GM10248 (cell line): ENCODE results near the gene TMEM273.

Experiments used
- CTCF ChIA-PET: fragments of 300-600 bp; sonication (Branson Sonifier 250); formaldehyde crosslinking; extraction: SDS; loops from one replicate; lab custom pipeline; 2021; ENCODE audit warnings: antibody characterized with exemption; lab: Yijun Ruan, JAX
- POLR2A ChIA-PET: fragments of 350-650 bp; sonication (Branson Sonifier 250); formaldehyde crosslinking; extraction: SDS; loops from one replicate; lab custom pipeline; 2020; ENCODE audit warnings: antibody characterized with exemption; lab: Yijun Ruan, JAX
- DNase-seq: peaks from one replicate; pipeline ENCODE4 v3.0.0; 2012; ENCODE audit errors: extremely low spot score
- CTCF ChIP-seq: IDR thresholded peaks from 2 replicates; pipeline ENCODE4 v1.5.1; 2012; ENCODE audit warnings: mild to moderate bottlenecking, low read depth; ENCODE audit errors: extremely low read depth, missing control alignments, control extremely low read depth

The TMEM273 gene

GRCh38 chr10:49187950-49188761 is at the start of gene TMEM273:
TMEM273 (minus strand) TSS chr10:49188391; CDS start chr10:49188336, 55 bp downstream.
- DNase-seq: peak; percentile 72
- TF ChIP-seq CTCF: no peak
- CTCF ChIA-PET: interaction anchor here (0.8 to 2.6 kb wide), 3 partner anchors 10 to 332 kb away, joined by 3 to 17 read pairs (median 4); no protein-coding TSS in a partner anchor
- POLR2A ChIA-PET: interaction anchor here (0.5 kb wide), 1 partner anchor 377 kb away, joined by 3 read pairs; no protein-coding TSS in a partner anchor

- CTCF ChIA-PET: no interaction called here
- no peak for TF ChIP-seq CTCF
- POLR2A ChIA-PET: no interaction called here
- DNase-seq: no peak
Measured at GRCh38 chr10:49237985-49238384, 49.8 kb upstream of the TMEM273 start.

- POLR2A ChIA-PET: no interaction called here
- CTCF ChIA-PET: interaction anchor here (1.8 kb wide), 1 partner anchor 8 kb away, joined by 5 read pairs; no protein-coding TSS in a partner anchor
- no peak for DNase-seq
- no peak for TF ChIP-seq CTCF
Measured at GRCh38 chr10:49235392-49235791, 47.2 kb upstream of the TMEM273 start.

- ChIA-PET POLR2A (no interaction called here), CTCF (no interaction called here)
- TF ChIP-seq CTCF: no peak
- no peak for DNase-seq
Measured at GRCh38 chr10:49231086-49231820, 43.1 kb upstream of the TMEM273 start.

- ChIA-PET CTCF (no interaction called here), POLR2A (no interaction called here)
- DNase-seq: no peak
- TF ChIP-seq CTCF: no peak
Measured at GRCh38 chr10:49230004-49230403, 41.8 kb upstream of the TMEM273 start.

- no peak for TF ChIP-seq CTCF
- ChIA-PET POLR2A (no interaction called here), CTCF (no interaction called here)
- no peak for DNase-seq
Measured at GRCh38 chr10:49228677-49229076, 40.5 kb upstream of the TMEM273 start.
